HG02588 (cell line): Measurements from ENCODE around the gene ZIC2.
"Not testable (repeated sequence)": the region's sequence is repeated elsewhere in the genome, so short reads cannot be mapped to it uniquely, and the experiment has no call there.

Experiments used
- ATAC-seq: cut with Tn5 transposase; IDR thresholded peaks from one replicate; pipeline ENCODE4 v1.9.1; 2021; ENCODE audit warnings: mild to moderate bottlenecking, moderate library complexity; ENCODE audit not compliant: unreplicated experiment

ZIC2 gene

GRCh38 chr13:99997702-99998214 is 16.2 kb downstream of the ZIC2 start:
- no peak for ATAC-seq

- no peak for ATAC-seq
Measured at GRCh38 chr13:99998261-99998660, 16.7 kb downstream of the ZIC2 start.

GRCh38 chr13:100014621-100015020 is 33.0 kb downstream of the ZIC2 start:
- no peak for ATAC-seq

GRCh38 chr13:100019780-100020356 is 38.3 kb downstream of the ZIC2 start:
- no peak for ATAC-seq

- no peak for ATAC-seq
Measured at GRCh38 chr13:100022798-100023197, 41.2 kb downstream of the ZIC2 start.

GRCh38 chr13:100024023-100024422 is 42.4 kb downstream of the ZIC2 start:
- no peak for ATAC-seq

GRCh38 chr13:100029933-100030332 is 48.3 kb downstream of the ZIC2 start:
- ATAC-seq: no peak

- not testable (repeated sequence) for ATAC-seq
Measured at GRCh38 chr13:100032642-100033041, 51.1 kb downstream of the ZIC2 start.

- ATAC-seq: no peak
Measured at GRCh38 chr13:100035936-100036335, 54.4 kb downstream of the ZIC2 start.
